GM12878 (cell line): Measurements from ENCODE around the gene PALD1. TPM values are rescaled to one million over a fixed set of nuclear protein-coding genes. Genes with fewer than 3 reads are reported as not detected.
A peak's percentile ranks its signal among the peaks of the same experiment; 100 is the strongest.

Experiments
- ASH2L ChIP-seq: fragments of 300-600, 200-600 bp; sonication (generic); IDR thresholded peaks from 2 replicates; pipeline ENCODE4 v1.6.1; 2017; ENCODE audit warnings: low read depth, mild to moderate bottlenecking, borderline replicate concordance
- CHD1 ChIP-seq: IDR thresholded peaks from 2 replicates; pipeline ENCODE4 v1.6.1; 2012; ENCODE audit warnings: low read depth, low read length, improper control_type of control experiment
- EGR1 ChIP-seq, 2 experiments: IDR thresholded peaks; 1 replicate in 1 of 2; 2 replicates in 1 of 2; pipeline ENCODE4 v1.6.1; 2011 to 2012; ENCODE audit warnings: low read depth in 2 of 2, low read length in 2 of 2, borderline replicate concordance in 1 of 2, mild to moderate bottlenecking in 1 of 2, moderate library complexity in 1 of 2
- EP300 ChIP-seq, 2 experiments: fragments of 150-350 bp in 1 of 2; IDR thresholded peaks; 2 replicates each; pipeline ENCODE4 v1.6.1; 2011 to 2012; ENCODE audit warnings: low read depth in 2 of 2, low read length in 2 of 2, borderline replicate concordance in 1 of 2, improper control_type of control experiment in 1 of 2, inconsistent platforms in 1 of 2; ENCODE audit not compliant: control insufficient read depth in 1 of 2
- HDAC6 ChIP-seq: fragments of 200-600 bp; sonication (generic); IDR thresholded peaks from one replicate; pipeline ENCODE4 v1.8.0; 2017; ENCODE audit warnings: antibody characterized with exemption; ENCODE audit not compliant: unreplicated experiment
- NR2C1 ChIP-seq: fragments of 450-650 bp; IDR thresholded peaks from 2 replicates; pipeline ENCODE4 v1.6.1; 2017; ENCODE audit warnings: antibody characterized with exemption, mild to moderate bottlenecking, moderate library complexity
- NR2F1 ChIP-seq: fragments of 450-650 bp; conservative IDR thresholded peaks from 2 replicates; pipeline ENCODE4 v1.6.1; 2017; ENCODE audit warnings: mild to moderate bottlenecking
- NRF1 ChIP-seq: conservative IDR thresholded peaks from 2 replicates; pipeline ENCODE4 v1.6.1; 2011; ENCODE audit warnings: mild to moderate bottlenecking, low read depth, low read length, improper control_type of control experiment
- PAX8 ChIP-seq: fragments of 450-650 bp; IDR thresholded peaks from 2 replicates; pipeline ENCODE4 v1.6.1; 2017; ENCODE audit warnings: mild to moderate bottlenecking, moderate library complexity
- POLR2AphosphoS5 ChIP-seq: IDR thresholded peaks from 2 replicates; pipeline ENCODE4 v1.6.1; 2011; ENCODE audit warnings: mild to moderate bottlenecking, low read length, inconsistent platforms
- RBBP5 ChIP-seq: fragments of 200-600 bp; sonication (generic); conservative IDR thresholded peaks from 2 replicates; pipeline ENCODE4 v1.6.1; 2016
- SMAD1 ChIP-seq: fragments of 450-650 bp; IDR thresholded peaks from 2 replicates; pipeline ENCODE4 v1.6.1; 2018; ENCODE audit warnings: mild to moderate bottlenecking, low read depth; ENCODE audit not compliant: partially characterized antibody
- SMC3 ChIP-seq: IDR thresholded peaks from 2 replicates; pipeline ENCODE4 v1.6.1; 2011; ENCODE audit warnings: low read length, improper control_type of control experiment, borderline replicate concordance
- SREBF1 ChIP-seq: IDR thresholded peaks from 2 replicates; pipeline ENCODE4 v1.6.1; 2012; ENCODE audit warnings: mild to moderate bottlenecking, low read length
- SUPT20H ChIP-seq: IDR thresholded peaks from 2 replicates; pipeline ENCODE4 v1.6.1; 2011; ENCODE audit warnings: low read depth, mild to moderate bottlenecking, low read length, moderate library complexity, borderline replicate concordance; ENCODE audit not compliant: control insufficient read depth
- TARDBP ChIP-seq: IDR thresholded peaks from 2 replicates; pipeline ENCODE4 v1.6.1; 2016; ENCODE audit warnings: borderline replicate concordance
- TBL1XR1 ChIP-seq: IDR thresholded peaks from 2 replicates; pipeline ENCODE4 v1.6.1; 2012; ENCODE audit warnings: low read depth, low read length, improper control_type of control experiment
- TCF3 ChIP-seq: IDR thresholded peaks from 2 replicates; pipeline ENCODE4 v1.6.1; 2012; ENCODE audit warnings: low read depth, mild to moderate bottlenecking, low read length, borderline replicate concordance; ENCODE audit not compliant: insufficient read depth
- ZNF622 ChIP-seq: fragments of 450-650 bp; IDR thresholded peaks from 2 replicates; pipeline ENCODE4 v1.6.1; 2017; ENCODE audit warnings: mild to moderate bottlenecking, inconsistent platforms
- ZZZ3 ChIP-seq: IDR thresholded peaks from 2 replicates; pipeline ENCODE4 v1.6.1; 2011; ENCODE audit warnings: low read depth; ENCODE audit not compliant: control insufficient read depth, insufficient read length
- polyA plus RNA-seq, 11 experiments: library from polyadenylated mRNA; depleted of rRNA in 4 of 11; unstranded in 6 of 11; stranded (reverse) in 5 of 11; fragments of >200 nt; fragmentation: Nextera tagmentation in 4 of 11; fragmentation: Illumina TruSeq in 1 of 11; extraction: Ambion mirVana in 4 of 11; extraction: Trizol in 1 of 11; gene quantifications; 1 replicate in 1 of 11; 2 replicates in 10 of 11; pipeline versions ENCODE4 v1.2.1 to v1.2.3, GENCODE V29; 2011 to 2016; ENCODE audit warnings: inconsistent platforms in 2 of 11, missing spikeins in 2 of 11, low read depth in 1 of 11
- total RNA-seq, 4 experiments: library from RNA; depleted of rRNA in 3 of 4; stranded (reverse); fragments of >200 nt in 3 of 4; fragmentation: Illumina TruSeq in 1 of 4; extraction: Trizol in 1 of 4; gene quantifications; 2 replicates each; pipeline versions ENCODE4 v1.2.1 to v1.2.3, GENCODE V29; 2013 to 2021
- TF ChIP-seq, protein P1 (sequence below): fragments of 450-650 bp; IDR thresholded peaks from 2 replicates; pipeline ENCODE4 v1.6.1; 2018; ENCODE audit warnings: mild to moderate bottlenecking, low read depth, moderate library complexity; ENCODE audit not compliant: partially characterized antibody
- TF ChIP-seq, protein P2 (sequence below): fragments of 450-650 bp; IDR thresholded peaks from 2 replicates; pipeline ENCODE4 v1.6.1; 2016; ENCODE audit warnings: mild to moderate bottlenecking, moderate library complexity, borderline replicate concordance
- TF ChIP-seq, protein P3 (sequence below): IDR thresholded peaks from 2 replicates; pipeline ENCODE4 v1.6.1; 2011; ENCODE audit warnings: low read depth, low read length, improper control_type of control experiment, borderline replicate concordance

PALD1 gene
- total and polyA plus RNA-seq, 10 of the 15 experiments (the other 5 are each of a cell fraction or from before 2014, with no cell fraction given) = 0.43 to 20.9 (median 9.0) TPM

DNA sequence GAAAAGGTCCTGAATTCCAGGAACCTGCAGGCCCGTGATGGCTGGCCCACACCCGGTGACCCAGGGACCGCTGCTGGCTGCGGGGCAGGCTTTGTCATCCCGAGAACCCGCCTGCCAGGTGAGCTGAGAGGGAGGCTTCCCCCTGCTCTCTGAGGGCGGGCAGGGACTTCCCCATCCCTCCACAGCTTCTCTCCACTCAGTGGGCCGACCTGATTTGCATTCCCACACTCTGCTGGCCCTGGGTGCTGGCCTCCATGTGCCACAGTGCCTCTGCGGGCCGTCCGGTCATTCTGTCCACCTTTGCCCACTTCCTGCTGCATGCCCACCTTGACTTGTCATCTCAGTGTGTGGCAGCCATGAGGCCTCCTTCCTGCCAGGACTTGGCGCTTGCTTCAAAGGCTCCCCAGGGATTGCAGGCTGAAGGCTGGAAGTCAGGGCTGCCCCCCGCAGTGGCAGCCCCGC is 35.3 kb downstream of the PALD1 start (continued):
- no peak for TF ChIP-seq RBBP5
- TF ChIP-seq ASH2L = no peak
- TF ChIP-seq SUPT20H = no peak
- TF ChIP-seq ZZZ3 = no peak
- TF ChIP-seq PAX8 = no peak
- TF ChIP-seq, protein P1, sequence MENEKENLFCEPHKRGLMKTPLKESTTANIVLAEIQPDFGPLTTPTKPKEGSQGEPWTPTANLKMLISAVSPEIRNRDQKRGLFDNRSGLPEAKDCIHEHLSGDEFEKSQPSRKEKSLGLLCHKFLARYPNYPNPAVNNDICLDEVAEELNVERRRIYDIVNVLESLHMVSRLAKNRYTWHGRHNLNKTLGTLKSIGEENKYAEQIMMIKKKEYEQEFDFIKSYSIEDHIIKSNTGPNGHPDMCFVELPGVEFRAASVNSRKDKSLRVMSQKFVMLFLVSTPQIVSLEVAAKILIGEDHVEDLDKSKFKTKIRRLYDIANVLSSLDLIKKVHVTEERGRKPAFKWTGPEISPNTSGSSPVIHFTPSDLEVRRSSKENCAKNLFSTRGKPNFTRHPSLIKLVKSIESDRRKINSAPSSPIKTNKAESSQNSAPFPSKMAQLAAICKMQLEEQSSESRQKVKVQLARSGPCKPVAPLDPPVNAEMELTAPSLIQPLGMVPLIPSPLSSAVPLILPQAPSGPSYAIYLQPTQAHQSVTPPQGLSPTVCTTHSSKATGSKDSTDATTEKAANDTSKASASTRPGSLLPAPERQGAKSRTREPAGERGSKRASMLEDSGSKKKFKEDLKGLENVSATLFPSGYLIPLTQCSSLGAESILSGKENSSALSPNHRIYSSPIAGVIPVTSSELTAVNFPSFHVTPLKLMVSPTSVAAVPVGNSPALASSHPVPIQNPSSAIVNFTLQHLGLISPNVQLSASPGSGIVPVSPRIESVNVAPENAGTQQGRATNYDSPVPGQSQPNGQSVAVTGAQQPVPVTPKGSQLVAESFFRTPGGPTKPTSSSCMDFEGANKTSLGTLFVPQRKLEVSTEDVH = no peak
- TF ChIP-seq SMC3 = no peak
- no peak for TF ChIP-seq POLR2AphosphoS5
- TF ChIP-seq ZNF622 = no peak
- TF ChIP-seq EP300 (IDR thresholded peaks at IDR 0.05; ENCODE audit: borderline replicate concordance in 1 of 2, control insufficient read depth in 1 of 2, low read depth in 2 of 2, low read length in 2 of 2) = no peak
- peak; percentile 69 for TF ChIP-seq NR2F1
- no peak for TF ChIP-seq CHD1
- TF ChIP-seq SREBF1 = no peak
- peak in 1 of 2 experiments; percentile 42; a peak in 1 of 3 replicates for TF ChIP-seq EGR1 (IDR thresholded peaks at IDR 0.05; ENCODE audit: borderline replicate concordance in 1 of 2, low read depth in 2 of 2, low read length in 2 of 2)
- no peak for TF ChIP-seq TARDBP
- no peak for TF ChIP-seq NRF1
- TF ChIP-seq, protein P2, sequence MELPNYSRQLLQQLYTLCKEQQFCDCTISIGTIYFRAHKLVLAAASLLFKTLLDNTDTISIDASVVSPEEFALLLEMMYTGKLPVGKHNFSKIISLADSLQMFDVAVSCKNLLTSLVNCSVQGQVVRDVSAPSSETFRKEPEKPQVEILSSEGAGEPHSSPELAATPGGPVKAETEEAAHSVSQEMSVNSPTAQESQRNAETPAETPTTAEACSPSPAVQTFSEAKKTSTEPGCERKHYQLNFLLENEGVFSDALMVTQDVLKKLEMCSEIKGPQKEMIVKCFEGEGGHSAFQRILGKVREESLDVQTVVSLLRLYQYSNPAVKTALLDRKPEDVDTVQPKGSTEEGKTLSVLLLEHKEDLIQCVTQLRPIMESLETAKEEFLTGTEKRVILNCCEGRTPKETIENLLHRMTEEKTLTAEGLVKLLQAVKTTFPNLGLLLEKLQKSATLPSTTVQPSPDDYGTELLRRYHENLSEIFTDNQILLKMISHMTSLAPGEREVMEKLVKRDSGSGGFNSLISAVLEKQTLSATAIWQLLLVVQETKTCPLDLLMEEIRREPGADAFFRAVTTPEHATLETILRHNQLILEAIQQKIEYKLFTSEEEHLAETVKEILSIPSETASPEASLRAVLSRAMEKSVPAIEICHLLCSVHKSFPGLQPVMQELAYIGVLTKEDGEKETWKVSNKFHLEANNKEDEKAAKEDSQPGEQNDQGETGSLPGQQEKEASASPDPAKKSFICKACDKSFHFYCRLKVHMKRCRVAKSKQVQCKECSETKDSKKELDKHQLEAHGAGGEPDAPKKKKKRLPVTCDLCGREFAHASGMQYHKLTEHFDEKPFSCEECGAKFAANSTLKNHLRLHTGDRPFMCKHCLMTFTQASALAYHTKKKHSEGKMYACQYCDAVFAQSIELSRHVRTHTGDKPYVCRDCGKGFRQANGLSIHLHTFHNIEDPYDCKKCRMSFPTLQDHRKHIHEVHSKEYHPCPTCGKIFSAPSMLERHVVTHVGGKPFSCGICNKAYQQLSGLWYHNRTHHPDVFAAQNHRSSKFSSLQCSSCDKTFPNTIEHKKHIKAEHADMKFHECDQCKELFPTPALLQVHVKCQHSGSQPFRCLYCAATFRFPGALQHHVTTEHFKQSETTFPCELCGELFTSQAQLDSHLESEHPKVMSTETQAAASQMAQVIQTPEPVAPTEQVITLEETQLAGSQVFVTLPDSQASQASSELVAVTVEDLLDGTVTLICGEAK = no peak
- no peak for TF ChIP-seq HDAC6
- TF ChIP-seq SMAD1 = no peak
- no peak for TF ChIP-seq TBL1XR1
- TF ChIP-seq NR2C1 = no peak
- TF ChIP-seq TCF3 = peak; percentile 75; the same call in 1 of the 2 replicates
- TF ChIP-seq, protein P3, sequence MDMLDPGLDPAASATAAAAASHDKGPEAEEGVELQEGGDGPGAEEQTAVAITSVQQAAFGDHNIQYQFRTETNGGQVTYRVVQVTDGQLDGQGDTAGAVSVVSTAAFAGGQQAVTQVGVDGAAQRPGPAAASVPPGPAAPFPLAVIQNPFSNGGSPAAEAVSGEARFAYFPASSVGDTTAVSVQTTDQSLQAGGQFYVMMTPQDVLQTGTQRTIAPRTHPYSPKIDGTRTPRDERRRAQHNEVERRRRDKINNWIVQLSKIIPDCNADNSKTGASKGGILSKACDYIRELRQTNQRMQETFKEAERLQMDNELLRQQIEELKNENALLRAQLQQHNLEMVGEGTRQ = no peak
